Inflammatory macrophage (primary cell): ENCODE data around the gene DOK6.

ENCODE experiments used
- DNase-seq, 2 donors: peaks; one replicate each; pipeline ENCODE4 v3.0.0-alpha.2; 2020 to 2022

Gene DOK6

GRCh38 chr18:69754108-69754507, 353.4 kb downstream of the DOK6 start:
- DNase-seq = no peak

GRCh38 chr18:69755041-69755440, 354.4 kb downstream of the DOK6 start:
- DNase-seq = no peak

GRCh38 chr18:69755856-69756496, 355.3 kb downstream of the DOK6 start:
- DNase-seq = no peak

DNA sequence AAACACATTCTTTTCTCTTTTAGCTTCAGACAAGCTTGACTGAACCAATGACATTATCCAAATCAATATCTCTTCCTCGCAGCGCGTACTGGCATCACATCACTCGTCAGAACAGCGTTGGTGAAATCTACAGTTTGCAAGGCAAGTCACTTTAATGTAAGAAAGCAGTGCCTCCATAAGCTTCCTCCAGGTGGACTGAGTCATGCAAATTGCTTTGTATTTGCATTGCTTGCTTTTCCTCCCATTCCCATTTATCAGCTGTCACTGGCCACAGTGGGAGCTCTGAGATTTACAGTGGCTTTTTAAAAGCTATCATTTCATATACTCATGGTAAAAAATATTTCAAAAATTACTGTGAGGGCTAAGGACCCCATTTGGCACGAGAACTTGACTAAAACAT, 357.0 kb downstream of the DOK6 start:
- DNase-seq = no peak

- DNase-seq = no peak
Observed at GRCh38 chr18:69758458-69758857, 357.8 kb downstream of the DOK6 start.

GRCh38 chr18:69759046-69759445, 358.4 kb downstream of the DOK6 start:
- no peak for DNase-seq

GRCh38 chr18:69763002-69763401, 362.3 kb downstream of the DOK6 start:
- DNase-seq = no peak

DNA sequence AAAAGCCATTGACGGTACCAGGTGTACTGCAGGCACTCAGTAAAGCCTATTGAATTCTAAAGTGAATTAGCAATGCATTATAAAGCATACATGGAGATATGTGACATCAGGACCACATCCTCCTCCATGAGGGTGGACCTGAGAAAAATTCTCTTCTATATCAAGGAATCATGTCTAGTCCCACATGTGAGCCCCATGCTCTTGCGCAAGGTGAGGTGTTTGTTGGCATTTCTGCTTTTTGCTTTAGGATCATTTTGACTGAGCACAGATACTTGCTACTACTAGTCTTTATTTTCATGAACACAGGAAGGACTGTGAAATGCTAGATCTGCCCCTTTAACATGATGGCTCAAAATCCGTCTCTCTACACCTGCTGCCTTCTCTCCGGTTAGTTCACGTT, 363.1 kb downstream of the DOK6 start:
- DNase-seq = no peak

DNA sequence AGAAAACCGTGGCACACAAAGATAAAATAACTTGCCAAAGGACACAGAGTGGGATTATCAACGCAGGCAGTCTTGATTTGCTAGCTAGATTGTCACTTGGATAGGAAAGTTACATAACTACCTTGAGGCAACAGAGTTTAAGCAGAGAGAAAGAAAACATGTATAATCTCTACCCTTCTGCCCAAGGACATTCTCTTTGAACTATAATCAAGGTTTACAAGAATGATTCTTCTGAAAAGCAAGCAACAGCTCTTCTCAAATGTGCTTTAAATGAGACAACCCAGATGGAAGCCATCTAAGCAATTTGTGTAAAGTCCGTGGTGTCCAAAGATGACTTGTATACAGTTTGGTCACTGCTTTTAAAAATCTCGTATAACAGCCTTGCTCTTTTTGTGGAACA, 369.6 kb downstream of the DOK6 start:
- no peak for DNase-seq

DNA sequence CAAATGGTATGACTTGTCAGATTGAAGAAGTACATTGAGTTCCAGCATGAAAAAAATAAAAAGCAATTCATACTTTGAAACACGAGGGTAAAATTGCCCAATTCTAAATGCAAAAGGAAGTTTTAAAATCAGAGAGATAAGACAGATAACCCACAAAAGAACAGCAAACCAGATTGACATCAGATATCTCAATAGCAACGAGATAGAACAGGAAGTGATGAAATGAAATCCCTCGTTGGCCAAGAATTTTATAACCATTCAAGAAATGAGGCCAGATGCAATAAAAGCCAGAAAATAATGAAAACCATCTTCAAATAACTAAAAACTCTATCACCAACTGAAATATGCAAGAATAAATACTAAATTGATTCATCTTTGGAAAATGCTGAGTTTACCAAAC, 374.1 kb downstream of the DOK6 start:
- DNase-seq = no peak

- no peak for DNase-seq
Observed at GRCh38 chr18:69777248-69777647, 376.6 kb downstream of the DOK6 start.

DNA sequence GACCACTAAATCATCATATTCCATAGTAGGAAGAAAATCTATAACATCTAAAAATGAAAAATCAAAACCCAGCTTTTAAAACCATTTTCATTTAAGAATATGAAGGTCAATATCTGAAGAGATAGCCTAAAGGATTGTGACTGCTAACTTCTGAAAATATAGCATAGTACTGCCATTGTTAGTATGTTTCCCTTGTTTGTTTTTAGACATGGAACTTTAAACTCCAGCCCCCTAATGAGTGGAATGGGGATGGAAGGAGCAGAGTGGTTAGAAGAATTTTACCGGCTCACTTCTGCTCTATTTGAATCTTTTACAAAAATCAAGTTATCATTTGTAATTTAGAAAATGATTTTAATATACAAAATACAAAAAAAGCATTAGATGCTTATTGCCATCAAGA, 378.0 kb downstream of the DOK6 start:
- DNase-seq = no peak

DNA sequence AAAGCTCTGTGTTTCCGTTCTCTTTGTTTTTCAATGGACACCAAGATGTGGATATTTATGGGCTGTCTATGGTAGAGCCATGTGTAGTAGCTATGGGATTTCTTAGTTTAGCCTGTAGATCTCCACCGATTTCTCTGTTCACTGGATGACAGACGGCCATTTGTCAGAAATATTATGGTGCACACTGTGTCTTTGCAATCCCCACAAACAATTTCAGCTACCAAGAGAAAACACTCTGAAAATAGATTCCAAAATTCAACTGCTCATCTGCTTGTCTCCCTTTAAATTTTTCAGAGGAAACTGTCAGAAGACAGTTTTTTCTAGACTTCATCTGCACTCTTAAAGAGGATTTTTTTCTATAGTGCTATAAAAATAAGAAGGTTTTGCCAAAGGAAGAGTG, 380.2 kb downstream of the DOK6 start:
- no peak for DNase-seq

- DNase-seq = no peak
Observed at GRCh38 chr18:69784815-69785214, 384.1 kb downstream of the DOK6 start.

DNA sequence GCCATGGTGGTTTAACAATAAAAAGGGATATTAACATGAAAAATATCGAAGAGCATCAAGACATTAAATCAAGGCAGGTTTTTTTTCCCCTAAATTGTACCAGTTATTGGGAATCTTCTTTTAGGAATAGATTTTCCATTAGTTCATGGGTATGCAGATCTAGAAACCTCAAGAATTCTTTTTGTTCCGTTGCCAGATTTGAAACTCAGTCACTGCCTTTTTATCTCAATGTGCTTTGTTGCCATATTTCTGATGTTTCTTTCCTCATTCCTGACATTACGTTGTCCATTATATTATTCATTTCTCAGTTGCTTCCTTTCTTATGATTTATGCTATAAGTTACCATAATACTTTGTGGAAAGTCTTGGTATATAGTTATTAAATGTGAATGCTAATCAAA, 384.8 kb downstream of the DOK6 start:
- no peak for DNase-seq

DNA sequence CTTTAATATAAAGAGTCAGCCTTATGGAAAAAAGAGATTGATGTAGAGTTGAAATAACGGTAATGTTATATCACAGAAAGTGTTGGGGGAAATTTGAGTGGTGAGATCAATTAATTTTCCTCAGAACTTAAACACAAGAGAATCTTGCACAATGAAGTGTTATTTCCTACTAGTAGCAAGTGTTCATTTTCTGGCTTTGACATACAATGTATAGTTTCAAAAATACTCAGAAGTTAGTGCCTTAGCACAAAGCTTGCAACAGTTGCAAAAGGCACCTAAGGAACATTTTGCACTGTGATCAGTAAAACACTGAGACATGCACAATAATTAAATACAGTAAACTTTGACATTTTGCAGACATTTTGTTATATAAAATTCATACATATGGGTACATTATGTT, 385.7 kb downstream of the DOK6 start:
- DNase-seq = no peak

- DNase-seq = no peak
Observed at GRCh38 chr18:69787825-69788547, 387.3 kb downstream of the DOK6 start.

GRCh38 chr18:69789794-69790193, 389.1 kb downstream of the DOK6 start:
- no peak for DNase-seq

DNA sequence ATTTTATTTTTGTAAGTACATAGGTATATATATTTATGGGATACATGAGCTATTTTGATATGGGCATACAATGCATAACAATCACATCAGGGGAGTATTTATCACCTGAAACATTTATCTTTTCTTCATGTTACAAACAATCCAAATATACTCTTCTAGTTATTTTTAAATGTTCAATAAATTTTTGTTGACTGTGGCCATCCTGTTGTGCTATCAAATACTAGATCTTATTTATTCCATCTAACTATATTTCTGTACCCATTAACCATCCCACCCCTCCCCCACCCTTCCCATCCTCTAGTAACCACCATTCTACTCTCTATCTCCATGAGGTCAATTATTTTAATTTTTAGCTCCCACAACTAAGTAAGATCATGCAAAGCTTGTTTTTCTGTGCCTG, 390.0 kb downstream of the DOK6 start:
- no peak for DNase-seq

- DNase-seq = no peak
Observed at GRCh38 chr18:69795791-69796190, 395.1 kb downstream of the DOK6 start.

DNA sequence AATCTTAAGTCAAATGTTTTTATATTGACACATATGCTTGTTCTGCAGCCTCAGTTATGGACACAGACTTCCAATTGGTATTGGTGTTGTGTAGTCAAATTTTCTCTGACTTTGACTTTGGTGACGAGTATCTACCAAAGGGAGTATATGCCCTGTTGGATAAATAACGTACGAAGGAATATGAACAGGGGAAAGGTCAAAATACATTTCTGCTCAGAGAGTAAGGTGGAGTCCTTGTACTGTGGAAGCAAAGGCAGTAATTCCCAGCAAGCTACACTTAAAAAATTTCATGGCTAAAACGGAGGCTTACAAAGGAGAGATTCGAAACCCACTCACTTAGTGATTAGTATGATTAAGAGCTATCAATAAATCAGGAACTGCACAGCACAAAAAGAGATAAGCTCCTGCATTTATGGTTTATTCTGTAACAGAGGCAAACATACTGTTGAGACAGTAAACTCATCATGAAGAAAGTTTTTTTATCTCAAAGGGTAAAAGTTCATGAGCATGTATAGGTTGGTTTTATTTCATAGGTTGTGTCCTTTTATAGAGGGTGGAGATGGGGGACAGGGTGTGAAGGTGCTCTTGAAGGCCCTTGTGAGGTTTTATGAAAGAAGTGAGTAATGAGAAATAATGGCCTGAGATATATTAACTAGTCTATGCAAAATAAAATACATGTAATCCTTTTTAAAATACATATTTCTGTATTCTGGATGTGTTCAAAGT, 404.3 kb downstream of the DOK6 start:
- no peak for DNase-seq

DNA sequence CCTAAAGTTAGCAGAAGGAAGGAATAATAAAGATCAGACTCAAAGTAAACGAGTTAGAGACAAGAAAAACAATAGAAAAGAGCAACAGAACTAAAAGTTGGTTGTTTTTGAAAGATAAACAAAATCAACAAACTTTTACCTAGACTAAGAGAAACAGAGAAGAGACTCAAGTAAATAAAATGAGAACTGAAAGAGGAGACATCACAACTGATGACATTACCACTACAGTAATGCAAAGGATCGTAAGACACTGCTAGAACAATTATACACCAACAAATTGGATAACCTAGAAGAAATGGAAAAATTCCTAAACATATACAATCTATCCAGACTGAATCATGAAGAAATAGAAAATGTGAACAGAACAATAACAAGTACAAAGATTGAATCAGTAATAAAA, 407.7 kb downstream of the DOK6 start:
- no peak for DNase-seq

GRCh38 chr18:69813559-69813958, 412.9 kb downstream of the DOK6 start:
- DNase-seq = no peak

DNA sequence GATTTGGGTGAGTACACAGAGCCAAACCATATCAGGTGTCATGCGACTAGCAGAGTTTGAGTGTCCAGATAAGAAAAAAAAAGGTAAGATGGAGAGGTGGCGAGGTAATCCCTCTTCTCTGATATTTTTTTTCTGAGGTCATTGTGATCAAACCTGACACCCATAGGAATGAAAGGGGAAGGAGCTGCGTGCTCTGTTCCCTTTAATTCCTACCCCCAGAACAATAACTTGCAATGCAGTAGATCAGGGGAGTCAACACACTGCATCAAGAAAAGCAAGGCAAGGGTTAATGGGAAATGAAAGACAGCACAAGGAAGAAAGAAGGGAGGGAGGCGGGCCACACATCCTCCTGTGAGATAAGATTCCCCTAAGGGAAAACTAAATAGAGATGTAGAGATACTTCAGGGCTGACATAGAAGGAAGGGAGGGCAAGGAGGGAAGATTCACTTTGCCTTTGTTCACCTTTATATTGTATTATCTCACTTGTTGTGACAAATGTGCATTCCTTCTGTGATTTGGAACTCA, 414.2 kb downstream of the DOK6 start:
- DNase-seq = no peak
